AG10803 (cell line): ENCODE measurements around the gene HEXIM1.
A peak's percentile ranks its signal among the peaks of the same experiment; 100 is the strongest.

Experiments
- DNase-seq: peaks from one replicate; pipeline ENCODE4 v3.0.0; 2010; ENCODE audit warnings: low read depth
- H3K4me3 ChIP-seq: 2 replicates; pipeline ENCODE4 v1.5.1; 2011; ENCODE audit warnings: mild to moderate bottlenecking, low read length, control low read depth
- CTCF ChIP-seq: conservative IDR thresholded peaks from 2 replicates; pipeline ENCODE4 v1.5.1; 2011; ENCODE audit warnings: mild to moderate bottlenecking, low read length, control low read depth, inconsistent platforms

HEXIM1 gene

DNA sequence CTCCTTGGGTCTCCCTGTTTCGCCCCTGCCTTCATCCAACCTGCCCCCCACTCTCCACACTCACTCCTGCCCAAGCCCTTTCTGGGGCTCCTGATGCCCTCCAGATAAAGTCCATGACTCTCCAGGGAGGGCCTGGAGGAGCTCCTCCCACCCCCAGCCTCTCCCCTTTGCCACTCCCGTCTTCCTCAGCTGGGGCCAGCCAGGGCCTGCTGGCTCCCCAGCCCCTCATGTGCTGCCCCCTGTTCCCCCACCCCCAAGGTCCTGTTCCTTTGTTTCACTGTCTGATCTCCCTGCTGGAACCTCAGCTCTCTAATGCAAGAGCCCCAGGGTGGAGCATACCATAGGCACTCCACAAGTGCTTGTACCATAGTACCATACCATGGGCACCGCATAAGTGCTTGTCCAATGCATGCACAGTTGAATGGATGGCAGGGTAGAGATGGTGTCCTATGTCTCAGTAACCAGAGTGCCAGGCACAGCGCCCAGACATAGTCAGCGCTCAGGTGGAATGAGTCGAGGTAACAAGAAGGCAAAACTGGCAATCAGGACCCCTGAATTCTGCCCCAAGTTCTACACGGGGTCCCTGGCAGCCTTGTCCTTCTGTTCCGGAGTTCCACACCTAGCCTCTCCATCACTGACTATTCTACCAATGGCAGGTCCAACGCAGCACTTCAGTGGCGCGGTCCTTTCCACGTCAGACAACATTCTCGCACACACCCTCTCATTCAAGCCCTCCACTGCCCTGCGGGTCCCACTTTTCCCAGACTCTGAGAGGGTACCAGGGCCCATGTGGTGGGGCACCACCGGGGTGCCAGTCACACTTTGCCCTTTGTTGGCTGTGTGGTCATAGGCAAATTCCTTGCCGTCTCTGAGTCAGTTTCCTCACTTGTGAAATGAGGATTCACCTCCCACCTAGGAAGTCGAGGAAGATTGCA, 17.3 kb upstream of the HEXIM1 start:
- no peak for DNase-seq
- TF ChIP-seq CTCF = no peak
- peak overlapping the region; percentile 86 for H3K4me3 ChIP-seq

- TF ChIP-seq CTCF = peak; percentile 66
- no peak for DNase-seq
- peak overlapping the region; percentile 86 for H3K4me3 ChIP-seq
These were observed 16.5 kb upstream of the HEXIM1 start for GRCh38 chr17:45131616-45132319.

- no peak for TF ChIP-seq CTCF
- H3K4me3 ChIP-seq = peak within 1 kb of the TSS; percentile 86
- no peak for DNase-seq
These were observed 16.0 kb upstream of the HEXIM1 start, which contains the start of gene PLCD3 for GRCh38 chr17:45132320-45132571. TSS of gene PLCD3 (minus strand) at chr17:45132515. CDS start at chr17:45132410, 105 bp downstream.

- TF ChIP-seq CTCF = peak; percentile 82
- peak; percentile 77 for DNase-seq
- H3K4me3 ChIP-seq = peak overlapping the region; percentile 86
These were observed 15.5 kb upstream of the HEXIM1 start for GRCh38 chr17:45132572-45133463.

DNA sequence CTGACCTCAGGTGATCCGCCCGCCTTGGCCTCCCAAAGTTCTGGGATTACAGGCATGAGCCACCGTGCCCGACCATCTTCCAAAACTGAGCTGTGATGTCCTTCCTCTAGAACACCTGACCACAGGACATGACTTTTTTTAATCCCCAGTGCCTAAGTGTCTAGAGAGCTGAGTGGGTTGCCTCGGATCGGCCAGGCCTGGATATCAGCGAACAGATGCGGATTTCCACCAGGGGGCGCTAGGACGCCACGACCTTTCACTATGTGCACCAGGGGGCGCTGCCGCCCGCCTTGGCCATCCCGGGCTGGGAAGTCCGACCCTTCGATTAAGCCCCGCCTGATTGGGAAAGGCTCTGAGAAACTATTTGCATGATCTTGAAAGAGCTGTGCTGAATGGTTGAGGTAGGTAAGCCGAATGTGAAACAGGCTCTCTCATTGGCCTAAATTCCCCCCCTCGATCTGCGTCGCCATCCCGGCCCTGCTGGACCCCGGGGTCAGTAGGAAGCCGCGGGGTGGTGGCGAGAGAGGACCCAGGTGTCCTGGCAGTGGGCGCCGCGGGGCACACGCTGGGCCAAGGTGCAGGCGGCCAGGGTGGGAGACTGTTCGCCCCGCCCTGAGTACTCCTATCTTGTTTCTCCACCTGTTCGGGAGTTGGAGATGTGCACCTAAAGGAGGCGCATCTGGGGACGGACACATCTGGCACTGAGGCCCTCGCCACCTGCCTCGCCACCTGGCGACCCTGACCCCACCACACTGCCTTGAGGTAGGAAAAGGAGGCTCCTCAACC, 12.9 kb upstream of the HEXIM1 start, which contains the start of gene ACBD4:
ACBD4 (plus strand) TSS at position 496 of the 786 bp plus-strand sequence. CDS start 458 bp downstream, outside the sequence.
- peak within 1 kb of the TSS; percentile 85 for H3K4me3 ChIP-seq
- peak; percentile 96 for DNase-seq
- peak; percentile 100 for TF ChIP-seq CTCF
